NCI-H1930 (cell line): Measurements from ENCODE around the gene NFATC3.

Source experiments
- DNase-seq, 2 experiments: peaks; one replicate each; lab custom pipeline; 2025; lab: John Stamatoyannopoulos, UW

NFATC3 gene

GRCh38 chr16:68072038-68072695 lies 13.0 kb upstream of the NFATC3 start:
- DNase-seq = no peak

GRCh38 chr16:68073902-68074760 lies 11.0 kb upstream of the NFATC3 start:
- DNase-seq = no peak

GRCh38 chr16:68074850-68075555 lies 10.2 kb upstream of the NFATC3 start:
- DNase-seq = no peak

GRCh38 chr16:68075980-68076379 lies 9.2 kb upstream of the NFATC3 start:
- DNase-seq = no peak

GRCh38 chr16:68076560-68076959 lies 8.6 kb upstream of the NFATC3 start:
- no peak for DNase-seq

- no peak for DNase-seq
These were observed 7.1 kb upstream of the NFATC3 start for GRCh38 chr16:68077866-68078700.

- DNase-seq = no peak
These were observed 6.3 kb upstream of the NFATC3 start for GRCh38 chr16:68078701-68079375.

GRCh38 chr16:68079376-68079625 lies 5.9 kb upstream of the NFATC3 start:
- DNase-seq = no peak

GRCh38 chr16:68079626-68080344 lies 5.4 kb upstream of the NFATC3 start:
- DNase-seq = no peak

- DNase-seq = no peak
These were observed 3.1 kb upstream of the NFATC3 start for GRCh38 chr16:68081861-68082628.

GRCh38 chr16:68082629-68083238 lies 2.4 kb upstream of the NFATC3 start:
- no peak for DNase-seq

GRCh38 chr16:68083239-68083781 lies 1.9 kb upstream of the NFATC3 start:
- no peak for DNase-seq

- no peak for DNase-seq
These were observed 1.2 kb upstream of the NFATC3 start for GRCh38 chr16:68083861-68084503.

- DNase-seq = peak; percentile 58 to 63
These were observed 489 bp upstream of the NFATC3 start for GRCh38 chr16:68084504-68085258.

GRCh38 chr16:68086336-68086841 lies 1.2 kb downstream of the NFATC3 start:
- no peak for DNase-seq

- no peak for DNase-seq
These were observed 1.7 kb downstream of the NFATC3 start for GRCh38 chr16:68086860-68087268.

- no peak for DNase-seq
These were observed 2.5 kb downstream of the NFATC3 start for GRCh38 chr16:68087688-68088087.
